H9 (cell line): ENCODE measurements around the gene HSD17B8. TPM values are rescaled to one million over a fixed set of nuclear protein-coding genes. Genes with fewer than 3 reads are reported as not detected.

Experiments
- DNase-seq: peaks from one replicate; pipeline ENCODE4 v3.0.0-alpha.2; 2017
- H2AFZ ChIP-seq: one replicate; pipeline ENCODE4 v1.6.1; 2013; ENCODE audit warnings: mild to moderate bottlenecking, low read length, control low read depth, moderate library complexity
- H2AK5ac ChIP-seq: 2 replicates; pipeline ENCODE4 v1.6.1; 2013; ENCODE audit warnings: low read length, control low read depth, mixed read lengths; ENCODE audit not compliant: insufficient read length
- H2BK120ac ChIP-seq: one replicate; pipeline ENCODE4 v1.6.1; 2013; ENCODE audit warnings: low read depth, mild to moderate bottlenecking, low read length, control low read depth, inconsistent platforms; ENCODE audit not compliant: poor library complexity, severe bottlenecking
- H2BK12ac ChIP-seq: 2 replicates; pipeline ENCODE4 v1.6.1; 2013; ENCODE audit warnings: low read length, control low read depth, mixed read lengths, low read depth; ENCODE audit not compliant: insufficient read length
- H2BK15ac ChIP-seq: 2 replicates; pipeline ENCODE4 v1.6.1; 2013; ENCODE audit warnings: low read depth, low read length, control low read depth
- H2BK20ac ChIP-seq: one replicate; pipeline ENCODE4 v1.6.1; 2013; ENCODE audit warnings: low read depth, mild to moderate bottlenecking, low read length, control low read depth, inconsistent platforms; ENCODE audit not compliant: poor library complexity, severe bottlenecking
- H2BK5ac ChIP-seq: 2 replicates; pipeline ENCODE4 v1.6.1; 2013; ENCODE audit warnings: low read length, control low read depth, mixed read lengths; ENCODE audit not compliant: insufficient read length
- H3K14ac ChIP-seq: 2 replicates; pipeline ENCODE4 v1.6.1; 2013; ENCODE audit warnings: low read length, control low read depth; ENCODE audit not compliant: insufficient read depth
- H3K18ac ChIP-seq: 2 replicates; pipeline ENCODE4 v1.6.1; 2013; ENCODE audit warnings: low read depth, mild to moderate bottlenecking, mixed read lengths, low read length, control low read depth; ENCODE audit not compliant: insufficient read length
- H3K23ac ChIP-seq: 2 replicates; pipeline ENCODE4 v1.6.1; 2013; ENCODE audit warnings: low read length, control low read depth, mixed read lengths, low read depth; ENCODE audit not compliant: insufficient read length
- H3K23me2 ChIP-seq: 2 replicates; pipeline ENCODE4 v1.6.1; 2013; ENCODE audit warnings: low read depth, mild to moderate bottlenecking, mixed read lengths, low read length, control low read depth; ENCODE audit not compliant: insufficient read length, poor library complexity, severe bottlenecking
- H3K27ac ChIP-seq: 2 replicates; pipeline ENCODE4 v1.5.1; 2013; ENCODE audit warnings: low read length, control low read depth, mixed read lengths, low read depth; ENCODE audit not compliant: insufficient read length
- H3K27me3 ChIP-seq: 2 replicates; pipeline ENCODE4 v1.6.1; 2013; ENCODE audit warnings: low read length, control low read depth, inconsistent platforms; ENCODE audit not compliant: insufficient read depth
- H3K4ac ChIP-seq: 2 replicates; pipeline ENCODE4 v1.6.1; 2013; ENCODE audit warnings: low read depth, mild to moderate bottlenecking, control low read depth, inconsistent platforms, low read length, moderate library complexity
- H3K4me1 ChIP-seq: 2 replicates; pipeline ENCODE4 v1.6.1; 2013; ENCODE audit warnings: low read length, control low read depth, inconsistent platforms; ENCODE audit not compliant: insufficient read depth
- H3K4me2 ChIP-seq: 2 replicates; pipeline ENCODE4 v1.6.1; 2013; ENCODE audit warnings: low read length, control low read depth, mixed read lengths; ENCODE audit not compliant: insufficient read length, insufficient read depth
- H3K56ac ChIP-seq: 2 replicates; pipeline ENCODE4 v1.6.1; 2013; ENCODE audit warnings: low read depth, mild to moderate bottlenecking, mixed read lengths, low read length, control low read depth; ENCODE audit not compliant: insufficient read length
- H3K79me1 ChIP-seq: 2 replicates; pipeline ENCODE4 v1.6.1; 2013; ENCODE audit warnings: low read depth, mild to moderate bottlenecking, moderate library complexity, low read length, control low read depth, inconsistent platforms; ENCODE audit not compliant: insufficient read depth, poor library complexity, severe bottlenecking
- H3K79me2 ChIP-seq: 2 replicates; pipeline ENCODE4 v1.6.1; 2013; ENCODE audit warnings: low read length, control low read depth, inconsistent platforms; ENCODE audit not compliant: insufficient read depth
- H3K9ac ChIP-seq: 2 replicates; pipeline ENCODE4 v1.6.1; 2013; ENCODE audit warnings: low read length, control low read depth, mixed read lengths; ENCODE audit not compliant: insufficient read length; ENCODE audit errors: extremely low read depth
- H3K9me3 ChIP-seq: one replicate; pipeline ENCODE4 v1.6.1; 2013; ENCODE audit warnings: low read depth, low read length, inconsistent platforms; ENCODE audit not compliant: control insufficient read depth
- H3T11ph ChIP-seq: one replicate; pipeline ENCODE4 v1.6.1; 2013; ENCODE audit warnings: mild to moderate bottlenecking, low read length, control low read depth, inconsistent platforms
- H4K20me1 ChIP-seq: one replicate; pipeline ENCODE4 v1.6.1; 2013; ENCODE audit not compliant: control insufficient read depth, insufficient read length, insufficient read depth
- H4K5ac ChIP-seq: 2 replicates; pipeline ENCODE4 v1.6.1; 2013; ENCODE audit warnings: low read depth, mild to moderate bottlenecking, mixed read lengths, low read length, control low read depth; ENCODE audit not compliant: insufficient read length
- H4K8ac ChIP-seq: replicated peaks from 2 replicates; pipeline ENCODE4 v1.6.1; 2013; ENCODE audit warnings: low read length, control low read depth, mixed read lengths, low read depth; ENCODE audit not compliant: insufficient read length
- H4K91ac ChIP-seq: 2 replicates; pipeline ENCODE4 v1.6.1; 2013; ENCODE audit warnings: low read depth, mild to moderate bottlenecking, moderate library complexity, mixed read lengths, low read length, control low read depth; ENCODE audit not compliant: insufficient read length
- H3K27ac Mint-ChIP-seq, 3 experiments: 2 replicates in 2 of 3; 3 replicates in 1 of 3; pipeline ENCODE4 v1.8.0; 2020 to 2021; ENCODE audit warnings: mixed read lengths in 3 of 3, mild to moderate bottlenecking in 1 of 3, moderate library complexity in 1 of 3
- H3K27me3 Mint-ChIP-seq: 2 replicates; pipeline ENCODE4 v1.8.0; 2021; ENCODE audit warnings: low read depth, mild to moderate bottlenecking, moderate library complexity, mixed read lengths
- H3K36me3 Mint-ChIP-seq, 3 experiments: 2 replicates in 2 of 3; 3 replicates in 1 of 3; pipeline ENCODE4 v1.8.0; 2020 to 2021; ENCODE audit warnings: low read depth in 3 of 3, mixed read lengths in 3 of 3; ENCODE audit not compliant: insufficient read depth in 1 of 3
- H3K4me1 Mint-ChIP-seq, 2 experiments: 2 replicates each; pipeline ENCODE4 v1.8.0; 2020; ENCODE audit warnings: mixed read lengths in 2 of 2
- H3K4me3 Mint-ChIP-seq, 2 experiments: 2 replicates in 1 of 2; 3 replicates in 1 of 2; pipeline ENCODE4 v1.8.0; 2020 to 2021; ENCODE audit warnings: mild to moderate bottlenecking in 2 of 2, mixed read lengths in 2 of 2, moderate library complexity in 1 of 2
- H3K9me3 Mint-ChIP-seq, 2 experiments: 2 replicates in 1 of 2; 3 replicates in 1 of 2; pipeline ENCODE4 v1.8.0; 2020; ENCODE audit warnings: mild to moderate bottlenecking in 2 of 2, mixed read lengths in 2 of 2, moderate library complexity in 1 of 2
- CTCF ChIP-seq: fragments of 200-600 bp; sonication (generic); conservative IDR thresholded peaks from 3 replicates; pipeline ENCODE4 v1.8.0; 2021; ENCODE audit warnings: antibody characterized with exemption, mild to moderate bottlenecking
- WGBS: extraction: QIAGEN DNeasy Blood & Tissue Kit; methylation state at CpG from one replicate; pipeline ENCODE4 v1.1.7; 2013; ENCODE audit warnings: missing lambda C conversion rate, low lambda C conversion rate, mixed read lengths; ENCODE audit not compliant: insufficient read length; ENCODE audit errors: extremely low coverage; 5-methylcytosine and 5-hydroxymethylcytosine counted together
- total RNA-seq: library from RNA; stranded (reverse); gene quantifications from 2 replicates; pipeline ENCODE4 v1.2.1, GENCODE V29; 2021

HSD17B8 gene
- total RNA-seq, 1 experiment from 2014 or later = 7.1 TPM

- Histone ChIP-seq H3K4me1 (no peaks in the 10 kb centered on the region; the same call in 1 of the 2 replicates), H2BK120ac (no peak overlapping the region), H3K14ac (no peak overlapping the region), H3K9me3 (no peaks in the 10 kb centered on the region), H2BK20ac (no peak overlapping the region), H2BK15ac (no peak overlapping the region), H3T11ph (no peak overlapping the region), H2AFZ (no peak overlapping the region), H2BK12ac (no peak overlapping the region), H3K27me3 (no peaks in the 10 kb centered on the region; the same call in 1 of the 2 replicates), H3K23ac (no peak overlapping the region), H3K18ac (no peak overlapping the region), H3K23me2 (no peaks in the 10 kb centered on the region), H3K9ac (no peak overlapping the region), H2AK5ac (no peak overlapping the region), H3K4ac (no peak overlapping the region), H4K8ac (no peak overlapping the region), H3K27ac (no peak overlapping the region), H3K79me1 (no peaks in the 10 kb centered on the region), H2BK5ac (no peak overlapping the region), H3K79me2 (no peaks in the 10 kb centered on the region), H3K4me2 (no peak overlapping the region), H4K91ac (no peak overlapping the region), H3K56ac (no peak overlapping the region), H4K20me1 (no peaks in the 10 kb centered on the region), H4K5ac (no peak overlapping the region)
- no peaks in the 10 kb centered on the region; a peak in 1 of 5 replicates for H3K9me3 Mint-ChIP-seq
- H3K36me3 Mint-ChIP-seq = peaks cover 0 to under 1% (median 0%) of the 10 kb centered on the region in 3 experiments; a peak in 3 of 7 replicates
- H3K4me1 Mint-ChIP-seq = peaks cover 3 to 12% of the 10 kb centered on the region in 2 experiments
- no peak overlapping the region for H3K4me3 Mint-ChIP-seq
- H3K27me3 Mint-ChIP-seq = peaks cover 58% of the 10 kb centered on the region
- TF ChIP-seq CTCF = no peak
- no peak for DNase-seq
- H3K27ac Mint-ChIP-seq = no peak overlapping the region
- no CpG with 5 or more reads among the region's 9 CpGs for WGBS
Observed at GRCh38 chr6:33185190-33185589, 19.3 kb upstream of the HSD17B8 start.
